Subcutaneous adipose tissue (tissue), 4 donors: ENCODE data around the gene CDH12. TPM values are rescaled to one million over a fixed set of nuclear protein-coding genes. Genes with fewer than 3 reads are reported as not detected.

Experiments used
- total RNA-seq, 4 donors: library from RNA; depleted of rRNA; stranded (reverse); fragments of >200 nt; gene quantifications; one replicate each; pipeline ENCODE4 v1.1.0, GENCODE V29; 2016
- TF ChIP-seq, protein P1 (sequence below): fragments of 450-650 bp; IDR thresholded peaks from one replicate; pipeline ENCODE4 v1.5.1; 2016; ENCODE audit warnings: low read depth, mild to moderate bottlenecking, control low read depth, antibody characterized with exemption, moderate library complexity

CDH12 gene
- total RNA-seq, 4 donors from 2014 or later: 0.17 to 0.44 TPM; not detected in 2

DNA sequence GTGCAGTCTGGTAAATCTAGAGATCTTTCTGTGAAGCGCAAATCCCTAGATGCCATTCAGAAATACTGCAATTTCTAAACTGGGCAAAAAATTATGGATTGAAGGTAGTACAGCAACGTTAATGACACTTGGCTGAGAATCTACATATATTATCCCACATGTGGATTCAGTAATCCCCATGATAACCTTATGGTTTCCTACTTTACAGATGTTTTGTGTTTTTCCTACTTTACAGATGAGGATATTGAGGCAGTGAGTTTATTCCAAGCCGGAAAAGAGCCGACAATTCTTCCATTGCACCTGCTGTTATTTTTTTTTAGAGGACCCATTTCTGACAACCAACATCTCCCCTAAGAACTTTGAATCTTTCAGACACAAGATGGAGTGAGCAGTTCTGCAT, 796.5 kb downstream of the CDH12 start:
- TF ChIP-seq, protein P1, sequence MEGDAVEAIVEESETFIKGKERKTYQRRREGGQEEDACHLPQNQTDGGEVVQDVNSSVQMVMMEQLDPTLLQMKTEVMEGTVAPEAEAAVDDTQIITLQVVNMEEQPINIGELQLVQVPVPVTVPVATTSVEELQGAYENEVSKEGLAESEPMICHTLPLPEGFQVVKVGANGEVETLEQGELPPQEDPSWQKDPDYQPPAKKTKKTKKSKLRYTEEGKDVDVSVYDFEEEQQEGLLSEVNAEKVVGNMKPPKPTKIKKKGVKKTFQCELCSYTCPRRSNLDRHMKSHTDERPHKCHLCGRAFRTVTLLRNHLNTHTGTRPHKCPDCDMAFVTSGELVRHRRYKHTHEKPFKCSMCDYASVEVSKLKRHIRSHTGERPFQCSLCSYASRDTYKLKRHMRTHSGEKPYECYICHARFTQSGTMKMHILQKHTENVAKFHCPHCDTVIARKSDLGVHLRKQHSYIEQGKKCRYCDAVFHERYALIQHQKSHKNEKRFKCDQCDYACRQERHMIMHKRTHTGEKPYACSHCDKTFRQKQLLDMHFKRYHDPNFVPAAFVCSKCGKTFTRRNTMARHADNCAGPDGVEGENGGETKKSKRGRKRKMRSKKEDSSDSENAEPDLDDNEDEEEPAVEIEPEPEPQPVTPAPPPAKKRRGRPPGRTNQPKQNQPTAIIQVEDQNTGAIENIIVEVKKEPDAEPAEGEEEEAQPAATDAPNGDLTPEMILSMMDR: no peak

DNA sequence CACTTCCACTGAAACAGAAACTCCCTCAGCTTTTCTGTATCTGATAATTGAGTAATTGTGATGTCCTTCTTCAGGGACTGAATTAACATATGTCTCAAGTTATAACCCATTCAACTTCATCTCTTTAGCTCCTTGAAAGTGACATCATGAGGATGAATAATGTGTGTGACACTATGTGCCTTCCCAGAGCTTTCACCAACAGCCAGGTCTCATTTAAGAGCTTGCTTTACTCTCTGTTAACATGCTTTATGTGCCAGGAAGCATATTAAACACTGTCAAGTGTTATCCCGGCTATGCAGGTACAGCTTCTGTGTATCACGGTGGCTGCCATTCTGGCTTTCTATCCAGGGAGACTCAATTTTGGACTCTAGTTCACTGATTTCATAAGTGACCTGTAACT, 799.9 kb downstream of the CDH12 start:
- TF ChIP-seq, protein P1: no peak

DNA sequence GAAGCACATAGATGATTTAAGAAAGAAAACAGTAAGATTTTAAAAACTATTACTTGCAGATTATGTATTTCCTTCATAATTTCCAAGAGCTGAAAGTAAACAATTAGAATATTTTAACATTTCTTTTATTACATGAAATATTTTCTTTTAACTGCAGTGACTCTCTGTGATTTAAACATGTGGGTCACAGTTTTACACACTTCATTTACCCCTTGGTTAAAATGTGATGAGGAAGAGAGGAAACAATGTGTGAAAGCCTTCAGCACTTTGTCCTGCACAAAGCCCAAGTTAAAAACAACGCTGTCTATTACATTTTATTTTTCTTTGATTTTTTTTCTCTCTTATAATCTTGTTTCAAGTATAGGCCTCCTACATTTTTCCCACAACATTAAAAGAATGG, 801.3 kb downstream of the CDH12 start:
- TF ChIP-seq, protein P1: no peak

DNA sequence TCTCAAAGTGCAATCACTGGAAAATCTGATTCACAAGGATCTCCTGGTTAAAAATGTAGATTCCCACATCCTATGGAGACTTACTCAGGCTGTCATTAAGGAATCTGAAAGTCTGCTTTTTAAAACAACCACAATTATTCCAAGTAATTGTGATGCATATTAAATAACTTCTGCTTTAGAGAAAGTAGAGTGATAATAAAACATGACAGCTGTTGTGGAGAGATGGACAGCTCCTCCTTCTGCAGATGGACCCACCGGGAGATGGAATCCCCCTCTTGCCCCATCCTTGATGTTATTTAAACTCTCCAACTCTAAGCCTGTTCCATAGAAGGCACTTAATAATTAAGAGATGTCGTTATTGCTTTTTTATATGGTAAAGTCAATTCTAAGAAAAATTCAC, 802.2 kb downstream of the CDH12 start:
- TF ChIP-seq, protein P1: no peak

DNA sequence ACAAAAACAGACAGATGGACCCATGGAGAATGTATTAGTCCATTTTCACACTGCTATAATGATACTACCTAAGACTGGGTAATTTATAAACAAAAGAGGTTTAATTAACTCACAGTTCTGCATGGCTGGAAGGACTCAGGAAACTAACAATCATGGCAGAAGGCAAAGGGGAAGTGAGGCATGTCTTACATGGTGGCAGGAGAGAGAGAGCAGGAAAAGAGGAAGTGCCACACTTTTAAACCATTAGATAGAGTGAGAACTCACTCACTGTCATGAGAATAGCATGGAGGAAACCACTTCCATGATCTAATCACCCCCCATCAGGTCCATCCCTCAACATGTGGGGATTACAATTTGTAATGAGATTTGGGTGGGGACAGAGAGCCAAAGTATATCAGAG, 808.9 kb downstream of the CDH12 start:
- TF ChIP-seq, protein P1: no peak

DNA sequence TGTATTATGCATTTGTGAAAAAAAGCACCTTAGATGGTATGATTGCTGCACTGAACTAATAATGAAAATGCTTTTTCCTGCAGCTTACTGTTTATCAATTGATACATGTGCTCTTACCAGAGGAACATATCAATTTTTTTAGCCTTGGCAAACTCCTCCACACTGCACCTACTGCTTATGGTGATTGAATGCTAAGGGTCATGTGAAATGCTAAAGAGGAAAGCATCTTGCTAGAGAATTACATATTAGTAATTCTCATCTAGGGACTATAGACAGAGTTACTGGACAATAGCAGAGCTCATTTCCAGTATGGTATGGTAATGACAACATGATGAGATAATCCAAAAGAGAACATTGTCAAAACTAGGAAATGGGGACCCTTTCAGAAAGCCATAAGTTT, 817.1 kb downstream of the CDH12 start:
- TF ChIP-seq, protein P1: no peak

DNA sequence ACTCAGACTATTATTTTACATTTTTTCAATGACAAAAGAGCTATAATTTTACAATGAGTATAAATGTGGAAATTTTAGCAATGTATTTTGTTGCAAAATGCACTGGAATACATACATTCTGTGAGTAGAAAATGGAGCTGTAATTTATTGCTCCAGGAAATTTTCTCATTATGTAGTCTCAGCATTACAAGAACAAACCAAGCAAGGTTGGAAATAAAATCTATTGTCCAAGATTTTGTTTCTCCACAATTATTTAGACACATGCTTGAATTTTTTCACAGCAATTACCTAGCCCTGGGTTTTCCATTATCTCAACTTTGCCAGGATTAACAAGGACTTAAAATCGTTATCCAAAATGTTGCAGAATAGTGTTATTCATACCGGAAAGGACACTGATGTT, 820.1 kb downstream of the CDH12 start:
- TF ChIP-seq, protein P1: no peak

DNA sequence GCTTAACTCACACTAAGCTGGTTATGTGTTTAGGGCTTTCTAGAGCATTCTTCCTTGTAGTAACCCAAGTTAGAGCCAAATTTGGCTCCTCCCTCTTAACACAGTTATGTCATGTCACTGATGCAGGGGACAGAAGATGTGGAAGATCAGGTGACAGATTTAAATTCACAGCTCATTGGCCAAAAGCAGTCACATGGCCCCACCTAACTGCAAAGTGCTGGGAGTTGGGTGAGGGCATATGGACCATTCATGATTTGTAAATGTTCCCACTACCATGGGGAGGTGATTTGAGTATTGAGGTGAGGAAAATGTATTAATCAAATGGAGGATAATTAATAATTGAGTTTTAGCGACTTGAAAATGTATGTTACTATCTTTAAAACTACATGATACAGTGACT, 829.4 kb downstream of the CDH12 start:
- TF ChIP-seq, protein P1: no peak
